ENCODE measurements around the gene ZNF75A. TPM values are rescaled to one million over a fixed set of nuclear protein-coding genes. Genes with fewer than 3 reads are reported as not detected.

Gene ZNF75A
- total and polyA plus RNA-seq, 2 of the 4 experiments (the other 2 are of a cell fraction): 14.6 to 15.4 TPM

- H3K9me3 ChIP-seq (ENCODE audit: control insufficient read depth, insufficient read depth, low read length): no peaks in the 10 kb centered on the region
- DNase-seq: peak; percentile 30
- no TSS peak for BruUV-seq (replicated peaks)
- H3K4me2 ChIP-seq (ENCODE audit: low read depth, low read length): no peak overlapping the region
- no peak overlapping the region for H3K4me3 ChIP-seq (ENCODE audit: insufficient read depth, low read depth, low read length)
- dilution Hi-C loops (cut with HindIII; ENCODE audit: low sequenced_read_pairs, unreplicated experiment): no loop called here
- H2BK20ac ChIP-seq (ENCODE audit: low read depth, low read length): no peak overlapping the region
- in situ Hi-C loops (cut with MboI; ENCODE audit: low sequenced_read_pairs): no loop called here
- no peak overlapping the region for H3K9ac ChIP-seq (ENCODE audit: low read depth, low read length)
- H3K27me3 ChIP-seq (ENCODE audit: control insufficient read depth, insufficient read depth, low read length): peaks cover 3% of the 10 kb centered on the region
- 33% methylated on average over 1 of the region's 4 CpGs; no CpG with 5 or more reads in 1 of the 2 experiments for WGBS, 2 experiments (ENCODE audit: extremely low coverage in 2 of 2, insufficient read length in 1 of 2)
- no peak overlapping the region for H3K23ac ChIP-seq (ENCODE audit: low read depth, low read length)
- H3K27ac ChIP-seq (ENCODE audit: insufficient read depth, low read length): no peak overlapping the region
- H4K5ac ChIP-seq (ENCODE audit: low read depth, low read length): no peak overlapping the region
- H2BK15ac ChIP-seq (ENCODE audit: low read depth, low read length): no peak overlapping the region
- no peaks in the 10 kb centered on the region for H3K4me1 ChIP-seq (ENCODE audit: control insufficient read depth, insufficient read depth, low read length)
- peak; percentile 48 for ATAC-seq (ENCODE audit: low read depth)
- no peak overlapping the region for H4K91ac ChIP-seq (ENCODE audit: insufficient read depth, low read depth, low read length)
- H2BK5ac ChIP-seq (ENCODE audit: low read depth, low read length, poor library complexity, severe bottlenecking): no peak overlapping the region
- H3K56ac ChIP-seq (ENCODE audit: extremely low read depth, insufficient read depth, low read length): no peak overlapping the region
- POLR2A ChIA-PET (ENCODE audit: unreplicated experiment): no interaction called here
- H2BK120ac ChIP-seq (ENCODE audit: low read depth, low read length): no peak overlapping the region
- CTCF ChIA-PET: no interaction called here
- no peaks in the 10 kb centered on the region for H4K20me1 ChIP-seq (ENCODE audit: insufficient read depth, low read length)
- intact Hi-C loops (cut with micrococcal nuclease): no loop called here
- no peak overlapping the region for H4K8ac ChIP-seq (ENCODE audit: low read depth in 2 of 2, low read length in 2 of 2)
- H2AK9ac ChIP-seq (replicated peaks; ENCODE audit: low read depth, low read length, poor library complexity): no peak overlapping the region
- no peaks in the 10 kb centered on the region for H3K9me1 ChIP-seq (ENCODE audit: insufficient read depth, low read length)
- TF ChIP-seq CTCF (conservative IDR thresholded peaks at IDR 0.05; ENCODE audit: low read depth, low read length) (no peak), BHLHE40 (IDR thresholded peaks at IDR 0.05; ENCODE audit: low read depth, low read length) (no peak), FOS (IDR thresholded peaks at IDR 0.05; ENCODE audit: low read depth, low read length) (no peak)
- H3K18ac ChIP-seq (ENCODE audit: low read depth, low read length): no peak overlapping the region
- no peak overlapping the region for H2AK5ac ChIP-seq (ENCODE audit: low read depth, low read length)
- H2AFZ ChIP-seq (replicated peaks; ENCODE audit: low read length, poor library complexity): no peak overlapping the region
- H3K36me3 ChIP-seq (ENCODE audit: control insufficient read depth, insufficient read depth, low read length): no peaks in the 10 kb centered on the region
- no peak overlapping the region for H3K4ac ChIP-seq (ENCODE audit: low read depth, low read length)
- no peaks in the 10 kb centered on the region for H3K79me1 ChIP-seq (ENCODE audit: low read depth in 1 of 2, low read length in 2 of 2)
- H3K14ac ChIP-seq (replicated peaks; ENCODE audit: low read depth, low read length): no peak overlapping the region
Observed at GRCh38 chr16:3274490-3274889, 30.8 kb upstream of the ZNF75A start.

Data from IMR-90 (cell line).